BLaER1 (cell line): Measurements from ENCODE around the gene TEX50.
"Not testable (repeated sequence)": the region's sequence is repeated elsewhere in the genome, so short reads cannot be mapped to it uniquely, and the experiment has no call there.

ENCODE experiments used
- H3K27ac ChIP-seq: shearing (Covaris generic); formaldehyde crosslinking; 2 replicates; pipeline ENCODE4 v1.8.1; 2022
- H3K27me3 ChIP-seq: shearing (Covaris generic); formaldehyde crosslinking; 2 replicates; pipeline ENCODE4 v1.8.1; 2022
- H3K36me3 ChIP-seq: shearing (Covaris generic); formaldehyde crosslinking; 2 replicates; pipeline ENCODE4 v1.8.1; 2022
- H3K4me1 ChIP-seq: shearing (Covaris generic); formaldehyde crosslinking; 2 replicates; pipeline ENCODE4 v1.8.1; 2022
- H3K4me2 ChIP-seq: shearing (Covaris generic); formaldehyde crosslinking; 2 replicates; pipeline ENCODE4 v1.8.1; 2022
- H3K4me3 ChIP-seq: shearing (Covaris generic); formaldehyde crosslinking; 2 replicates; pipeline ENCODE4 v1.8.1; 2022
- H3K9ac ChIP-seq: shearing (Covaris generic); formaldehyde crosslinking; 2 replicates; pipeline ENCODE4 v1.8.1; 2022
- H3K9me3 ChIP-seq: shearing (Covaris generic); formaldehyde crosslinking; 2 replicates; pipeline ENCODE4 v1.8.1; 2022
- H4K20me1 ChIP-seq: shearing (Covaris generic); formaldehyde crosslinking; 2 replicates; pipeline ENCODE4 v1.8.1; 2022
- Cebpa-rat ChIP-seq: shearing (Covaris generic); IDR thresholded peaks from 2 replicates; pipeline ENCODE4 v1.8.1; 2022

TEX50 gene

GRCh38 chr1:173628888-173629287 is 6.2 kb upstream of the TEX50 start:
- H3K4me3 ChIP-seq, result no peak overlapping the region
- H3K9me3 ChIP-seq, result no peaks in the 10 kb centered on the region
- no peaks in the 10 kb centered on the region for H3K36me3 ChIP-seq
- H4K20me1 ChIP-seq, result no peaks in the 10 kb centered on the region
- no peak overlapping the region for H3K4me2 ChIP-seq
- H3K27ac ChIP-seq, result no peak overlapping the region
- no peak overlapping the region for H3K9ac ChIP-seq
- H3K27me3 ChIP-seq, result no peaks in the 10 kb centered on the region
- no peak for TF ChIP-seq Cebpa-rat
- H3K4me1 ChIP-seq, result no peaks in the 10 kb centered on the region

DNA sequence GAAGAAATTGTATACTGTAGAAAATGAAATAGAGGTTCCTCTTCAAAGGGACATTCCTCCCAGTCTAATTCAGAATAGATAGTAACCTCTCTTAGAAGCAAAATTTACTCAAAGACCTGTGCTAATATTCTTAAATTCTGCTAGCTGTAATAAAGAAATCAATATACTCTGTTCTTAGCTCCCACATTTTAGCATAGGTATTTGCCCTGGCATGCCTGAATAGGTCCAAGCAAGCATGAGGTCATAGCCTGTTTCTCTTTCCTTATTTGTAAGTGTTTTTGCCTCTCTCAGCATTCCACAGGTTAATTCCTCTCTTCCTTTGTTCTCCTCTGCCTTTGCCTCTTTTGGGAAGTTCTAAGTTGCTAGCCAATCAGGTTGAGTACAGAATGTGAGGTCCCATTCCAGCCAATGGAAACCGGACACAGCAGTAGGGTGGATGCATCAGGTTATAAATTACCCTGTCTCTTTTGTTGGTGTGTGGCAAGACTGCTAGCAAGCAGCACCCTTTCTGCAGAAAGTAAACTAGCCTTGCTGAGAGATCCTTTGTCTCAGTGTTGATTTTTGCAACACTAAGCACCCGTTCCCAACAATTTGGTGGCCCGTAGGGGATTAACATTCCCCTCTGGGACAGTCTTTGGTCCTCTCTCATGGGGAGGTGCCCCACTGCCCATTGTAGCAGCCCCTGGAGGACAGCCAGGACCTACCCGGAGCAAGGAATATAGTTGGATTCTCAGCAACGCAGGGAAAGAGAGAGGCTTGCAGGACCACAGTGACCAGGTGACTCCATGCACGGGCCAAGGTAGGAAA is 2.3 kb downstream of the TEX50 start:
- not testable (repeated sequence) for H3K36me3 ChIP-seq, H3K4me2 ChIP-seq, H3K9me3 ChIP-seq, H3K27me3 ChIP-seq, H3K27ac ChIP-seq, H4K20me1 ChIP-seq, H3K9ac ChIP-seq, H3K4me3 ChIP-seq, H3K4me1 ChIP-seq

DNA sequence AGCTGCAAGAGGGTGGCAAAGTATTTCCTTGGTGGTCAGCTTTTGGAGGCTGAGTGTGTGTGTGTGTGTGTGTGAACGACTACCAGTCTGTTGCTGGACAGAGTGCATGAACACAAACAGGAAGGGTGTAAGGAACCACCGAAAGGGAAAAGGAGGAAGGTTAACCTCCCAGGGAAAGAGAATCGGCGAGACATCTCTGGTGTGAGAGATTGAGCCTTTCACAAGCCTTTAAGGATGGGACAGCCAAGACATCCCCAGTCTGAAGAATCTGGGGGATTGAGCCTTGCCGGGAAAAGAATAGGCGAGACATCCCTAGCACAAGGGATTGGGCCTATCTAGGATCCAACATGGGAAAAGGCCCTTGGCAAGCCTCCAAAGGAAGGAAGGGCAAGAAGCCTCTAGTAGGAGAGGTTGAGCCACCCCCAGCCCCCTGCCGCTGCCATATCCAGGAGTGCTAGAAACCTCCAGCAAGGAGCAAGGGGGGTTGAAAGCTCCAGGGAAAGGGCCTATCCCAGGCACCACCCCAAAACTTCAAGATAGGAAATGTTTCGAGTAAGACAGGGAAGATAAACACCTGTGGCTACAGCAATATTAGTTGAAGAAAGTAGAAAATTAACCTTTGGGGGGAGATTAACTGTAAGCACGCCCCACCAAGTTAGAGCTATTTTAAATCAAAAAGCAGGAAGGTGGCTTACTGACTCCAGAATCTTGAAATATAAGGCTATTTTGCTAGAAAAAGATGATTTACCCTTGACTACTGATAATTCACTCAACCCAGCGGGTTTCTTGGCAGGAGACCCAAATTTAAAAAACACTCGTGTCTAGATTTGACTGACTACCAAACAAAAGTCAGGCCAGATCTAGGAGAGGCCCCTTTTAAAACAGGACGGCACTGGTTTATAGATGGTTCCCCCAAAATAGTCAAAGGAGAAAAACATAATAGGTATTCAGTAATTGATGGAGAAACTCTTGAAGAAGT is 3.2 kb downstream of the TEX50 start:
- Histone ChIP-seq H3K4me3 (no peak overlapping the region), H3K4me1 (no peaks in the 10 kb centered on the region), H3K9me3 (0 out of 2 replicates have a peak, but pooled peaks cover 4% of the 10 kb centered on the region), H3K27me3 (no peaks in the 10 kb centered on the region), H3K36me3 (no peaks in the 10 kb centered on the region), H3K27ac (no peak overlapping the region), H3K9ac (no peak overlapping the region), H3K4me2 (no peak overlapping the region), H4K20me1 (no peaks in the 10 kb centered on the region)
- no peak for TF ChIP-seq Cebpa-rat

- Histone ChIP-seq H3K9me3 (0 out of 2 replicates have a peak, but pooled peaks cover 4% of the 10 kb centered on the region), H4K20me1 (no peaks in the 10 kb centered on the region), H3K9ac (no peak overlapping the region), H3K4me3 (no peak overlapping the region), H3K4me2 (no peak overlapping the region), H3K4me1 (no peaks in the 10 kb centered on the region), H3K36me3 (no peaks in the 10 kb centered on the region), H3K27me3 (no peaks in the 10 kb centered on the region), H3K27ac (no peak overlapping the region)
- no peak for TF ChIP-seq Cebpa-rat
These were observed 4.0 kb downstream of the TEX50 start for GRCh38 chr1:173639102-173639501.

DNA sequence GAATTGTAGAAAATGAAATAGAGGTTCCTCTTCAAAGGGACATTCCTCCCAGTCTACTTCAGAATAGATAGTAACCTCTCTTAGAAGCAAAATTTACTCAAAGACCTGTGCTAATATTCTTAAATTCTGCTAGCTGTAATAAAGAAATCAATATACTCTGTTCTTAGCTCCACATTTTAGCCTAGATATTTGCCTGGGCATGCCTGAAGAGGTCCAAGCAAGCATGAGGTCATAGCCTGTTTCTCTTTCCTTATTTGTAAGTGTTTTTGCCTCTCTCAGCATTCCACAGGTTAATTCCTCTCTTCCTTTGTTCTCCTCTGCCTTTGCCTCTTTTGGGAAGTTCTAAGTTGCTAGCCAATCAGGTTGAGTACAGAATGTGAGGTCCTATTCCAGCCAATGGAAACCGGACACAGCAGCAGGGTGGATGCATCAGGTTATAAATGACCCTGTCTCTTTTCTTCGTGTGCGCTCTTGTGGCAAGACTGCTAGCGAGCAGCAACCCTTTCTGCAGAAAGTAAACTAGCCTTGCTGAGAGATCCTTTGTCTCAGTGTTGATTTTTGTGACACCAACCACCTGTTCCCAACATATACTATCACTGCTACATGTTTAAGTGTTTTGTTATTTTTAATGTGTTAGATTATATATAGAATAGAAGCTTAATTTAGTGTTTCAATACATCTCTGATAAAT is 7.5 kb downstream of the TEX50 start:
- H3K27ac ChIP-seq, H3K4me1 ChIP-seq, H3K27me3 ChIP-seq, H3K36me3 ChIP-seq, H3K4me2 ChIP-seq, H3K9me3 ChIP-seq, H4K20me1 ChIP-seq, H3K9ac ChIP-seq, H3K4me3 ChIP-seq: not testable (repeated sequence)

DNA sequence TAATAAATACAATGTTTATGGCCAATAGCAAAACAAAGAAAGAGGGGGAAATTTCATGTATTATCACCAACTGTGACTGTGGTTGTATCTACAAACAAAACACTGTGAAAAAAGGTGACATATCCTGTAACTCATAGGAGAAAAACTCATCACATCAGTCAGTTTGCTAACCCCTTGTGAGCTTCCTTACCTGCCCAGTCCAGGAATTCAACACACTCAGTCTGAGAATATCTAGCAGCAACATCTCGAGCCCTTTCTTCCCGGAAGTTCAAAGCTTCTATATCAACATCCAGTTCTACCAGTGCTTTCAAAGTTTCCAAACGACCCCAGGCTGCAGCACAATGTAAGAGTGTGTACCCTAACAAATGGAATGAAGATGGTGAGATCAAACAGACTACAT is 11.5 kb downstream of the TEX50 start:
- H3K4me1 ChIP-seq, result no peaks in the 10 kb centered on the region
- no peaks in the 10 kb centered on the region for H3K36me3 ChIP-seq
- H3K9me3 ChIP-seq, result no peaks in the 10 kb centered on the region
- no peak overlapping the region for H3K4me2 ChIP-seq
- H3K9ac ChIP-seq, result no peak overlapping the region
- no peaks in the 10 kb centered on the region for H4K20me1 ChIP-seq
- TF ChIP-seq Cebpa-rat, result no peak
- no peaks in the 10 kb centered on the region for H3K27me3 ChIP-seq
- no peak overlapping the region for H3K4me3 ChIP-seq
- no peak overlapping the region for H3K27ac ChIP-seq

DNA sequence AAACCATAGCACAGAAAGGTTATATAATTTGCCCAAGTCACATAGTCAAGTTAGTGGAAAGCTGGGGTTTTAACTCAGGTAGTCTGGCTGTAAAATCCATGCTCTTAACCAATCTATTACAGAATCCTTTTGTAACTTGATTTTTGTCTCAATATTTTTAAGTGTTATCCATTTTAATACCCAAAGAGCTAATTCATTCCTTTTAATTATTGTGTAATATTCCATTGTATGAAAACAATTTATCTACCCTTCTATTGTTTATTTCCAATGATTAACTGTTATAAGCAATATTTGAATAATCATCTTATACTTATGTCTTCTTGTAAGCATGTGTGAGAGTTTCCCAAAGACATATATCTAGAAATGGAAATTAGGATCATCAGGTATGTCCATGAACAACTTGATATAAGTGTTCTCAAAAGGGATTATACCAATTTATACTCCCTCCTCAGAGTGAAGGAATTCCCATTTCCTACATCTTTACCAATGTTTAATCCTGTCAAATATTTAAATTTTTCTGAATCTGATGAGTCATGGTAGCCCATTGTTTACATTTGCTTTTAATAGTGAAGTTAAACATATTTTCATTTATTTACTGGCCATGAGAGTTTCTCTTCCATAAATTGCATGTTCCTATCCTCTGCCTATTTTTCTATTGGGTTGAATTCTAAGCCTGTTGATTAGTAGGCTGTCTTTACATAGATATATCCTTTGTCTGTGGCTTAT is 13.9 kb downstream of the TEX50 start:
- no peaks in the 10 kb centered on the region for H4K20me1 ChIP-seq
- no peak overlapping the region for H3K4me2 ChIP-seq
- no peak overlapping the region for H3K9ac ChIP-seq
- no peak for TF ChIP-seq Cebpa-rat
- H3K4me1 ChIP-seq, result no peaks in the 10 kb centered on the region
- no peak overlapping the region for H3K4me3 ChIP-seq
- no peaks in the 10 kb centered on the region for H3K27me3 ChIP-seq
- no peaks in the 10 kb centered on the region for H3K9me3 ChIP-seq
- H3K36me3 ChIP-seq, result no peaks in the 10 kb centered on the region
- H3K27ac ChIP-seq, result no peak overlapping the region

- no peaks in the 10 kb centered on the region for H4K20me1 ChIP-seq
- H3K4me2 ChIP-seq, result no peak overlapping the region
- no peaks in the 10 kb centered on the region for H3K27me3 ChIP-seq
- no peaks in the 10 kb centered on the region for H3K36me3 ChIP-seq
- H3K4me1 ChIP-seq, result no peaks in the 10 kb centered on the region
- 0 out of 2 replicates have a peak, but pooled peaks cover 6% of the 10 kb centered on the region for H3K9me3 ChIP-seq
- no peak overlapping the region for H3K27ac ChIP-seq
- H3K9ac ChIP-seq, result no peak overlapping the region
- H3K4me3 ChIP-seq, result no peak overlapping the region
- TF ChIP-seq Cebpa-rat, result no peak
These were observed 25.2 kb downstream of the TEX50 start for GRCh38 chr1:173660306-173660705.

GRCh38 chr1:173661271-173661670 is 26.1 kb downstream of the TEX50 start:
- H3K27ac ChIP-seq, result no peak overlapping the region
- H4K20me1 ChIP-seq, result no peaks in the 10 kb centered on the region
- H3K4me3 ChIP-seq, result no peak overlapping the region
- H3K4me1 ChIP-seq, result no peaks in the 10 kb centered on the region
- H3K4me2 ChIP-seq, result no peak overlapping the region
- no peaks in the 10 kb centered on the region for H3K9me3 ChIP-seq
- no peaks in the 10 kb centered on the region for H3K27me3 ChIP-seq
- no peak overlapping the region for H3K9ac ChIP-seq
- TF ChIP-seq Cebpa-rat, result no peak
- H3K36me3 ChIP-seq, result no peaks in the 10 kb centered on the region
